GM21526 (cell line): ENCODE results near the gene SORCS2.

ENCODE experiments used
- ATAC-seq: cut with Tn5 transposase; IDR thresholded peaks from one replicate; pipeline ENCODE4 v1.9.1; 2021; ENCODE audit warnings: moderate library complexity; ENCODE audit not compliant: unreplicated experiment, low FRiP score

Gene SORCS2

DNA sequence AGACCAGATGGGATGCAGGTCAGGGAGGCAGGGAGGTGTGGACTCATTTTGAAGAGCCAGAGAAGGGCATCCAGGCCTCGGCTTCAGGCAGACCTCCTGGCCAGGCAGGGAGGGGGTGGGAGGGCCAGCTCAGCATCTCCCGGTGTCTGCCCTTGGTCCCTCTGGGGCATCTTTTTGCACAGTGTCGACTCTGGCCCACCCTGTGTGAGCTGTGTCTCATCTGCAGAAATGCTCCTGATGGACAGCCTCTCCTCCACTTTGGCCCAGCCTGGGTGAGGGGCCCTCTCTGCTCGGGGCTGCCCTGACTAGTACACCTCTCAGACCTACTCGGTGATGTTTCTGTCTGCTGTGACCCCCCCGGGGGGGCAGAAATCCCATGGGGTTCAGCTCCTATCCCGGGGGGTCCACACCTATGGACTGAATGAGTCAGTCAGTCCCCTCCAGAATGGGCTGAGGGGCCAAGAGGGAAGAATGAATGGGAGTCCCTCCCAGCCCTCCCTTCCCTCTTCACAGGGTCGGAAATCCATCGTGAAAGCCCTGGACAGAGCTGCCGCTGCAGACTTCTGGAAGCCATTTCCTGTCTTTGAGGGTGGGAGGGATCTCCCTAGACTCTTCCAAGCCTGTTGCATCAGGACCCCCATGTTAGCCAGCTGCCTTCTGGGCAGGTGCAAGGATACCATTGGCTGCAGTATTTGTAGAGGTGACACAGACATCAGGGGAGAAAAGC, 439.1 kb downstream of the SORCS2 start:
- no peak for ATAC-seq

DNA sequence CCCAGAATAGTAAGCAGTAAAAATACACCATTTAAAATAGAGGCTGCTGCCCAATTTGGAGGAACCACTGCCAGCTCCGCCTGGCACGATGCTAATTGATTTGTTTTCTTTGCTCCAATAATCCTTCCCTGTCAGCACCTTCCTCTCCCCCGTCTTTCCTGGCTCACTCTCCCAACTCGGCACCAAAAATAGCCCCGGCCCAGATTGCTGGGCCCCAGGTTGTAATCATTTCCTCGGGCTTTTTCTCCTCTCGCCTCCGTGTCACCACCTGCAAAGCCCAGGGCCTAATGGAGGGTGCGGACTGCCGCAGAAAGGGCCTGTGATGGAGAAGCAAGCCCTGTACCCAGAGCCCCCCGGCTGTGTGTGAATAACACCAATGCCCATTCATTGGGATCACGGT, 440.0 kb downstream of the SORCS2 start:
- no peak for ATAC-seq

DNA sequence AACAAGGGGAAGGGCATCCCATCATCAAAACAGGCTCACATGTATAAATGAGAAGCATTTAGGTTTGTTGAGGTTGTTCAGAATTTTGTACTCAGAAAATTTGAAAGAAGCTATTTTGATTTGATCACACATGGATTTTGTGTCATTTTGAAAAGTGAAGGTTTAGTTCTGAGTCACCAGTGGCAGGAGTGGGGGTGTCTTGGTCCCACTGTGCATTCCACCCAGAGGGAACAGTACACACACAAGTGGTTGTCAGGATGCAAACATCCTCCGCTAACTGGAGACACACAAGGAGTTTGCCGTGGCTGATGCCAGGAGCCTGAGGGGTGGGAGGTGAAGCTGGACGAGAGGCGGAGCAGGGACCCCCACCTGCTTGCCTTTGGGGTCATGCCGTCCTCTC, 440.6 kb downstream of the SORCS2 start:
- ATAC-seq, result no peak

DNA sequence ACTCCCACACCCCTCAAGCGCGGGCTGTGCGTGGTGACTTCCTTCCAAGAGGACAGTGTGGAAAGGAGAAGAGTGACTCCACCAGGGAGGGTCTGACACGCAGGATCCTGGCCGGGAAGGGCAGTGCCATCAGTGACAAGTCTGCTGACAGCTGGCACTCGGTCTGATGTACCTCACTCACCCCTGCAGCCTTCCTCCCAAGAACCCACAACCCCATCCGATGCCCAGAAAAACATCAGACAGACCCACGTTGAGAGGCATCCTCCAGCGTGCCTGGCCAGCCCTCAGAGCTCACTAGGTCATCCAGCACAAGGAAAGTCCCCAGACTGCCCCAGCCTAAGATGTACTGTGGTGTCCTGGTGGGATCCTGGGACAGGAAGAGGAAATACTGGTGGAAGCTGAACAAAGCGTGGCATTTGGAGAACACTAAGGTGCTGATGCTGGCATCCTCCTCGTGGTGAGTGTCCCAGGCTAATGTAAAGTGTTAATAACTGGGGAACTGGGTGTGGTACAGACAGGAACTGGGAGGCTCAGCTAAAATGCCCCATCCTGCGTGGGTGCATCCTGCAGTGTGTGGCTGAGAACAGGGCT, 442.4 kb downstream of the SORCS2 start:
- ATAC-seq, result no peak

DNA sequence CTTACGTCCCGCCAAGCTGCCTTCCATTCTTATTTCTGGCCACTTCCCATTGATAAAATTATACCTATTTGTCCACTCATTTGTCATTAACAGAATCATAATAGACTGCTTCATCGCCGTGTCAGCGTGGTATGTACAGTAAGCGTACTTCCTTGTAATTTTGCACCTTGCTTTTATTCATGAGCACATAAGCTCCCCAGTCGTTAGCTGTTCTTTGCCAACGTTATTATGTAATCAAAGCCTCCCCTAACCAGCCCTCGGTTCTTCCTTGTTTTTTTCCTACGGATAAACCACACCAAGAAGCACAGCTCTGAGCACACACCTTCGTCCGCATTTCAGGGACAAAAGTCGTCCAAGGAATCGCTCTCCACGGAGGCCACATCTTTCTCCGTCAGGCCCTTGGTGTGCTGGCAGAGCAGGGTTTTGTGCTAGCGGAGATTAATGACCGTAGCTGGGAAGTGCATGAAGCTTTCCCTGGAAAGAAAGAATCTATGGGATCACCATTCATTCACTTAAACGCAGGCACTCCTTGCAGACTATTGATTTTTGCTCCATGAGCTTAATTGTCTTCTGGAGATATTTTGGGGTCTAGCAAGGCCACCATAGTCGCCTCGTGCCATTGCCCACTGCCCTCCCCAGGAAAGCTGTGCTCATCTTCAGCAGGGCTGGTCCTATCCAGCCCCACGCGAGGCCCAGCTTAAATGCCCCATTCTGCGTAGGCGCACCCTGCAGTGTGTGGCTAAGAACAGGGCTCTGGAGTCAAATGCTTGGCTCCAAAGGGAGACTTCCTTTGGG, 443.3 kb downstream of the SORCS2 start:
- ATAC-seq, result no peak

DNA sequence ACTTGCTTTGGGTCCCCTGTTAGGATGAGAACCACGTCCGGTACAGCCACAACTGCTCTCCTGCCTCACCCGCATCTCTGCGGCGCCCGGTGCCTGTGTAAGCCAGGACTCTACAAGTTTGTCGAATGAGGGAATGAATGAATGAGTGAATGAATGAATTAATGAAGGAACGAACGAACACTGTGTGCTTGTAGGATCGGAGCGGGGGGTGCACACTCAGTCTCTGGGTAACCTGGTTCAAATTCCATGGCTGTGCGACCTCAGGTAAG, 443.8 kb downstream of the SORCS2 start:
- no peak for ATAC-seq

DNA sequence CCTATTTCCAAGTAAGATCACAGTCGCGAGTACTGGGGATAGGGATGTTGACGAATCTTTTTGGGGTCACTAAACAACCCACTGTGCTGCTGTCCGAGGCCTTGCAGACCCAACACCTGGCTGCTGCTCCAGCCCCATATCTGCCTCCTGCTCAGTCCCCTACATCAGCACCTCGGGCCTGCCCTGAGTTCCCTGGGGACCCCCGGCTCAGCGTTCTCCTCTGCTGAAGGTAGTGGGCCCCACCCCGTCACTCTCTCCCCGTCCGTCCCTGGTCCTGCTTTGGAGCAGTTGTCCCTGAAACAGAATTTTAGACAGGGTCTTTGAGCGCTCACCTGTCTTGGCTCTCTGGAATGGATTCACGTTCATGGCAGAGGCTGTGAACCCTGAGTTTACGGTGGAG, 444.8 kb downstream of the SORCS2 start:
- ATAC-seq, result no peak

DNA sequence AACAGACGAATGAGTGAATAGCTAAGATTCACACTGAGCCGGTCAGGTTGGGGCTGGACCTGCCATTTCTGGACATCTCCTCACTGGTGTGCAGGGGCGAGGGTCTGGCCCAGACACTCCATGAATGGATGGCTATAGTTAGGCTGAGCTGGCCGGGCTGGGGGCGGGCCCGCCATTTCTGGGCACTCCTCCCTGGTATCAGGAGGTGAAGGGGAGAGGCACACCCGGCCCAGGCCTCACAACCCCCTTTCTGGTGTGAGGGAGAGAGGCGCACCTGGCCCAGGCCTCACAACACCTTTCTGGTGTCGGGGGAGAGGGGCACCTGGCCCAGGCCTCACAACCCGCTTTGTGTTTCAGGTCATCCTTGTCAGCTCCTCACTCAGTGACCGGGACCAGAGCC, 445.6 kb downstream of the SORCS2 start:
- no peak for ATAC-seq

DNA sequence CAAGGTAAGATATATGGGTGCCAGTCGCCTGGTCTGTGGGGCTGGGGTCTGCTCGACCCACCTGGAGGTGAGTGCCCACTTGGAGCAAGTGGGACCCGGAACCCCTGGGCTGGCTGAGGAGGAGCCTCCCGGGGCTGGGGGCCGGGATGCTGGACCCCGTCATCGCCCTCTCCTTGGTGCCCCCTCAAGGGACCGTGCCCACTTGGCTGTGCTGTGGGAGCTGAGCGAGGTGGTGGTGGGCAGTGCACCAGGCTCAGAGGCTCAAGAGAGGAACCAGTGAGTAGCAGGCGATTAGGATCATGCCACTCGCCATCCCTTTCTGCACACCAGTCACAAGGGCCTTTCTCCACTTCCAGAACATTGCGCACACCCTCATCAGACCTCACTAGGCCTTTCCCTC, 446.2 kb downstream of the SORCS2 start:
- ATAC-seq, result no peak

DNA sequence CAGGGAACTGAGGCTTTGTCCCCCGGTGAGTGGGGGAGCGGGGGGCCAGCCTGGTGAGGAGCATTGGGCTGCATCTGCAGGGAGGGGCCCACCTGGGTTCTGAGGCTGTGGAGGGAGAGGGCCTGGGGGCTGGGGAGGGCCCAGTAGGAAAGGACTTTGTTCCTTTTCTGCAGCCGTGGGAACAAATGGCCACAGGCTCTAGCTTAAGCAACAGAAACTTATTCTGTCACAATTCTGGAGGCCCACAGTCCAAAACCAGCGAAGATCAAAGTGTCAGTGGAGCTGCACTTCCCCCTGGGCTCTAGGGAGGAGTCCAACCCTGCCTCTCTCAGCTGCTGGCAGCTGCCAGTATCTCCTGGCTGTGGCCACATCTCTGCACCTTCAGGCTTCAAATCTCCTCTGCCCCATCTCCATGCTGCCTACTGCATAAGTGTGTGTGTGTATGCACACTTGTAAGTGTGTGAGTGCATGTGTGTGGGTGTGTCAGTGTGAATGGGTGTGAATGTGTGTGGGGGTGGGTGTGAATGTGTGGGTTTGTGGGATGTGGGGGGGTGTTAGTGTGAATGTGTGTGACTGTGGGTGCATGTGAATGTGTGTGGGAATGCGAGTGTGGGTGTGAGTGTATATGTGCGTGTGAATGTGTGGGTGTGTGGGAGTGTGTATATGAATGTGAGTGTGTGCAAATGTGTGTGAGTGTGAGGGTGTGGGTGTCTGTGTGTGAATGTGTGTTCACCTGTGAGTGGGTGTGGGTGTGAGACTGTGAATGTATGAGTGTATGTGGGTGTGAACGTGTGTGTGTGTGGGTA, 446.8 kb downstream of the SORCS2 start:
- ATAC-seq, result no peak

DNA sequence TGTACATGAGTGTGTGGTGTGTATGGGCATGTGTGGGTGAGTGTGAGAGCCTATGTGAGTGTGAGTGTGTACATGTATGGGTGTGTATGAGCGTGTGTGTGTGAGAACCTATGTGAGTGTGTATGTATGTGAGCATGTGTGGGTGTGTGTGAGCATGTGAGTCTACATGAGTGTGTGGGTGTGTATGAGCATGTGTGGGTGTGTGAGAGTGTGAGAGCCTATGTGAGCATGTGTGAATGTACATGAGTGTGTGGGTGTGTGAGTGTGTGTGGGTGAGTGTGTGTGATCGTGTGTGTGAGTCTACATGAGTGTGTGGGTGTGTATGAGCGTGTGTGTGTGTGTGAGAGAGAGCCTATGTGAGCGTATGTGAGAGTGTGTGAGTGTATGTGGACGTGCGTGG, 447.8 kb downstream of the SORCS2 start:
- no peak for ATAC-seq

DNA sequence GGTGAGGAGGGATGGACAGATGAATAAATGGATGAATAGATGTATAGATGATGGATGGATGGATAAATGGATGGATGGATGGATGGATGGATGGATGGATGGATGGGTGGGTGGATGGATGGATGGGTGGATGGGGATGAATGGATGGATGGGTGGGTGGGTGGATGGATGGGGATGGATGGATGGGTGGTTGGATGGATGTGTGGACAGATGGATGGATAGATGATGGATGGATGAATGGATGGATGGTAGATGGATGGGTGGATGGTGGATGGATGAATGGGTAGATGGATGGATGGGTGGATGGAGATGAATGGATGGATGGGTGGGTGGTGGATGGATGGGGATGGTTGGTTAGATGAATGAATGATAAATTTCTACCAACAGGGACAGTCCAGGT, 449.4 kb downstream of the SORCS2 start:
- no peak for ATAC-seq

DNA sequence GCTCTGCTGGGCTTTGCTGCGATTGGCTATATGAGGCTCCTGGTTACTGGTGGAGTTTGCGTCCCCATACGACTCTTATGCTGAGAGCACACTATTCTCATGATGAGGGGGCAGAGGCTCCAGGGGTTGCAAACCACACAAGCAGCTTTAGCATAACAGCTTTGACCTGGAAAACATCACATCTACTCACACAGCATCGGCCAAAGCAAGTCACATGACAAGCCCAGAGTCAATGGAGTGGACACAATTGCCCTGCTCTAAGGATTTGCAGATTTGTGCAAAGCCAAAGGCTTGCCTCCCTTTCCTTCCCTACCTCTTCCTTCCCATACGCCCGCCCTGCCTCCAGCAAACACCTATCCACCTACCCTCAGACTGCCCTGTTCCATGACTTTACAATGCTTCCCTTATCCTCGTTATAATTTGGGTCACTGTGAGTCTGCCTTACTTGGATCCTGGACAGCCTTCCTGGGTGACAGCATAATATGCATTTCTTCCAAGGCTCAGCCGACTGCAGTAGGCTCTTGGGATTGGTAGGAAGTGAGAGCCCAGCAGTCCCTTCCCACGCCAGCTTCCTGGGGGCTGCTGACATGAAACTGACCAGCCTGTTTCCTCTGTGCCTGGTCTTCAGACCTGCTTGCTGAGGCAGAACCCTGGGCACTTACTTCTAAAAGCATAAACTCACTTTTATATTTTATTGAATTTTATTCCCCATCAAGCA, 450.6 kb downstream of the SORCS2 start:
- no peak for ATAC-seq

DNA sequence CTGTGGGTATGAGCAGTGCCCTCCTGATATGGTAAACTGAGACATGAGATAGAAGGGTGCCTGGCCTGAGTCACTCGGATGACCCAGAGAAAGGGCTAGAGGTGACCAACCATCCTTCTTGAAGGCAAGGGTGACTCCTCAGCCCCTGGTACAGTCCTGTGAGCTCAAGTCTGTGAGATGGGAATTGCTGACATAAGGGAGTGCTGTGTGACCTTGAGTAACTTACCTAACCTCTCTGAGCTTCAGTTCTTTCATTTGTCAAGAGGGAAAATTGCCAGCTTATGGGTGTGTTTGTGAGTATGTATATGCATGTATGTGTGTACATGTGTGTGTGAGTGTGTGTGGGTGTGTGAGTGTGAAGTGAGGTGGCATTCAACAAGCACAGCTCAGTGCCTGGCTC, 452.8 kb downstream of the SORCS2 start:
- ATAC-seq, result no peak

DNA sequence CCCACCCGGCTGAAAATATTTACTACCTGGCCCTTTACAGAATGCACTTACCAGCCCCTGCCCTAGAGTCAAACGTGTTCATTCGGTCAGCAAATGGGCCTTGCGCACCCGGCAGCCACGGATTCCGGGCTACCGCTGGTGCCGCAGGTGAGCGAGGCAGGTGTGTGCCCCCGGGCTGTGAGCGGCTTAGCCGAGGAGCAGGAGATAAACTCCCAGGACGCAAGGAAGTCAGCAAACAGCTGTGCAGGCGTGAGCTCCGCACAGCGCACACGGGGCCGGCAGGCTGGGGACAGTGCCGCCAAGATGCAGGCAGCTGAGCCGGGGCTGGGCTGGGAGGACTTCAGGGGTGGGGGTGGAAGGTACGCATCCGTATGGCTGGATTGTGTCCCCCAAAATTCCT, 453.6 kb downstream of the SORCS2 start:
- ATAC-seq, result no peak

DNA sequence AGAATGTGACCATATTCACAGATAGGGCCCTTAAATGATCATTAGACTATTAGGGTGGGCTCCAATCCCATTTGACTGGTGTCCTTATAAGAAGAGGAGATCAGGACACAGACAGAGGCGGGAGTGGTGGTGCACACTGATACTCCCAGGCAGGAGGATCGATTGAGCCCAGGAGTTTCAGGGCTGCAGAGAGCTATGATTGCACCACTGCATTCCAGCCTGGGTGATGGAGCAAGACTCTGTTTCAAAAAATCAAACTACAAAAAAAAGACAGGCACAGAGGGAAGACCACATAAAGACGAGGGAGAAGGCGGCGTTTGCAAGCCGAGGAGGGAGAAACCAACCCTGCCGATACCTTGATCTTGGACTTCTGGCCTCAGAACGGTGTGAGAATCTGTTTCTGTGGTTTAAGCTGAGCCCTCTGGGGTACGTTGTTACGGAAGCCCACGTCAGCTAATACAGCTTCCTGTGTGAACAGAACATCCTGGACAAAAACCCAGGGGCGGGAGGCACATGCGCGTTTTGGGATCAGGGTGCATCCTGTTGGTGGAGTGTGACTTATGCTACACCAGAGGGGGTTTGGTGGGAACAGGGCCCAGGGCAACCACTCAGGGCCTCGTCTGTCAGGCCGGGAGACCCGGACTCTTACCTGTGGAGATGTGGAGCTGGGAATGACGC, 454.2 kb downstream of the SORCS2 start:
- no peak for ATAC-seq

DNA sequence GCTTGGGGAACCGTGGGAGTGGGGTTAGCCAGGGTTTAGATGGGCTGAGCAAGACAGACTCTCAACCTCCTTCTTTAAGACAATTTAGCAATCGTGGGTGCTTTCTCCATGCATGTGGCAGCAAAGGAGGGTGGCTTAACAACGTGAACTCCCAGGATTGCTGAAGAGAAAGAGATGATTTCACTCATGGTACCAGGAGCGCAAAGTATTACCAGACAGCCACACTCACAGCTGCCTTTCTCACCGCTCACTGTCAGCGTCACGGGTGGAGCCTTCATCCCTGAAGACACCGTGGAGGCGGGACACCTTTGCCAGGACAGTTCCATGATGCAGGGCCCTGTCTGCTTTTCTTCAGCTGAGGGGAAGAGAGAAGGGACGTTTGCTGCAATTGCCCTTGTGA, 454.8 kb downstream of the SORCS2 start:
- no peak for ATAC-seq

DNA sequence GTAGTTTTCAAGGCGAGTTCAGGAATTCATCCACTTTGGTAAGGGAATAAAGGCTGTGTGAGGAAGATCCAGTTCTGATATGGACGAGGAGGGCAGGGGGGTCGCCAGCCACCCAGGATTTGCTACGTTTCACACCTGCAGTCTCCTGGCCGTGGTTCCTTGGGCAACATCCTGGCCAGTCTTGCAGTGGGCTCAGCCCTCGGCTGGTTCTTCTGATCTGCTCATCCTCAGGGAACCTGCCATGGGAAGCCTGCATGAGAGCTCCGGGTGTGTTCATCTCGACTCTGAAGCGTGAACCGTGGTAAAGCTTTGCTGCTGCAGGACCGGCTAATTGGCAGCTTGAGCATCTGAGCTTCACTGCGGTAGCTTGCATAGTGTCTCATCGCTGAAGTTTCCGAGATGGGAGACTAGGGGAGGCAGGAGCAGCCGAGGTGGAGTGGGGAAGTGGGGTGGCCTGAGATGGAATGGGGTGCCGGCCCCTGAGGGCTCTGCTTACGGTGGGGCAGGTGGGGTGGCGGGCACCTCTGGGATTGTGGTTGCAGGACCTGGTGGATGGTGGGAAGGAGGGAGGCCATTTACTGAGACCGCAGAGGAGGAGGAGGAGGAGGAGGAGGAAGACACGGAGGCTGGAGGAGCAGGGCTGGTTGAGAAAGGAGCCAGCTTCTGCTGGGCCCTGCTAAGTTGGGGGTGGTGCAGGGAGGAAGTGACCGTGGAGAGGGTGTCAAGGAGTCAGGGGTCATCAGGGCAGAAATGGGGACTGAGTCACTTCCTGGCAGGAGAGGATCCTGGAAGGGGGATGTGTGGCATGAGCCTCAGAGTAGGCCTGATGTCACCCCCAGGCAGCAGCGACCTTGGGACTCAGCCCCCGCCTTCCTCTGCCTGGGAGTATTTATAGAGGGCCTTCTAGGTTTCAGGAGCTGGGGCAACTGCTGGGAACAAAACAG, 455.5 kb downstream of the SORCS2 start:
- no peak for ATAC-seq
